ENCODE data around the gene APH1B.

APH1B gene

GRCh38 chr15:63288778-63289378 lies 11.5 kb downstream of the APH1B start:
- peak; percentile 72 for DNase-seq (ENCODE audit: low read depth, low spot score)
- TF ChIP-seq CTCF (IDR thresholded peaks at IDR 0.05; ENCODE audit: low read depth, low read length) = peak; percentile 66
- in situ Hi-C loops (cut with HindIII; ENCODE audit: low sequenced_read_pairs) = no loop called here
- H3K4me3 ChIP-seq (ENCODE audit: low read depth, low read length) = no peak overlapping the region

DNA sequence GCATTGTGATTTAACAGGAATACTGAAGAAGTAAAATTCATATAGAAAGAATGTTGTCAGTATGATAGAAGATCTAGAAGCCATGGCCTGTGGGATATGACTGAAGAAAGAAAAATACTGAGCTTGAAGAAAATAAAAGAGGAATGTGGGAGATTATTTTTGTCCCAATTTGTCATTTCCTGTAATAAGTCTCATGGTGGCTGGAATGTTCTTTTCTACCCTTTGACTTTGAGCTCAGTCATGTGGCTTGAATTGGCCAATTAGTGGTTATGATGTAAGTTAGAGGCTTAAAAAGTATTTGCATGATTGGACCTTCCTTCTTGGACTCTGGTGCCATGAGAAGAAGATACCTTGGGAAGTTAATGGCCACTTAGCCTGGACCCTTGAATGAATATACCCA lies 14.1 kb downstream of the APH1B start:
- in situ Hi-C loops (cut with HindIII; ENCODE audit: low sequenced_read_pairs) = no loop called here
- H3K4me3 ChIP-seq (ENCODE audit: low read depth, low read length) = no peak overlapping the region
- TF ChIP-seq CTCF (IDR thresholded peaks at IDR 0.05; ENCODE audit: low read depth, low read length) = no peak
- peak; percentile 95 for DNase-seq (ENCODE audit: low read depth, low spot score)

DNA sequence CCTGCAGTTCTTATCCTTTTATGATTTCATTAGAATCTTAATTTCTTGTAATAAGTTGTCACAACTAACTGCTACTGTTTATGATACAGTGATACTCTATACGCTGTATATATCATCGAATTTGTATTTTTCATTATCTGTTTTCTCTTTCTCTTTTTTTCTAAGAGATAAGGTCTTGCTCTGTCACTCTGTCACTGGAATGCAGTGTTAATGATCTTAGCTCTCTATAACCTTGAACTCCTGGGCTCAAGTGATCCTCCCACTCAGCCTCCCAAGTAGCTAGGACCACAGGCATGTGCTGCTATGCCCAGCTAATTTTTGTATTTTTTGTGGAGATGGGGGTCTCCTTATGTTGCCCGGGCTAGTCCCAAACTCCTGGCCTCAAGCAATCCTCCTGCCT lies 14.8 kb downstream of the APH1B start:
- no peak overlapping the region for H3K4me3 ChIP-seq (ENCODE audit: low read depth, low read length)
- no peak for DNase-seq (ENCODE audit: low read depth, low spot score)
- in situ Hi-C loops (cut with HindIII; ENCODE audit: low sequenced_read_pairs) = no loop called here
- no peak for TF ChIP-seq CTCF (IDR thresholded peaks at IDR 0.05; ENCODE audit: low read depth, low read length)

DNA sequence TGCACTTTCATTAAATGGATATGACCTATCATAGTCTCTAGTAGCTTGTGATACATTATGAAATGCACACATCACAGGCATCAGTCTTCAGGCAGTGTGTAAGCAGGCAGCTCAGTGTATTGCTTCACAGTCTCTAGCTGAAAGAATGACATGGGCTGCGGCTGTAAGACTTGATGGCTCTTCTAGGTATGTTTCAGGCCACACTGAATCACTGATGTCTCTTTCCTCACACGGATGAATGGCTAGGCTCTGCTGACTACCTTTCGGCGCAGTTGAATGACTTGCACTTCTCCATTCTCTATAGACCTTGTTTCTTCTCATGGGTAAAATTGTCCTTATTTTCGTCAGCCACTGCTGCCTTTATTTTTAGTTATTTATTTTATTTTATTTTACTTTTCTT lies 15.4 kb downstream of the APH1B start:
- peak; percentile 17 for DNase-seq (ENCODE audit: low read depth, low spot score)
- no peak overlapping the region for H3K4me3 ChIP-seq (ENCODE audit: low read depth, low read length)
- in situ Hi-C loops (cut with HindIII; ENCODE audit: low sequenced_read_pairs) = no loop called here

GRCh38 chr15:63294359-63294758 lies 17.0 kb downstream of the APH1B start:
- in situ Hi-C loops (cut with HindIII; ENCODE audit: low sequenced_read_pairs) = no loop called here
- DNase-seq (ENCODE audit: low read depth, low spot score) = no peak
- no peak for TF ChIP-seq CTCF (IDR thresholded peaks at IDR 0.05; ENCODE audit: low read depth, low read length)
- no peak overlapping the region for H3K4me3 ChIP-seq (ENCODE audit: low read depth, low read length)

More for the DNA sequence above, 15.4 kb downstream of the APH1B start:
- no peak for TF ChIP-seq CTCF (IDR thresholded peaks at IDR 0.05; ENCODE audit: low read depth, low read length)

- no peak overlapping the region for H3K4me3 ChIP-seq (ENCODE audit: low read depth, low read length)
- no peak for TF ChIP-seq CTCF (IDR thresholded peaks at IDR 0.05; ENCODE audit: low read depth, low read length)
- in situ Hi-C loops (cut with HindIII; ENCODE audit: low sequenced_read_pairs) = no loop called here
- DNase-seq (ENCODE audit: low read depth, low spot score) = no peak
These were observed 17.9 kb downstream of the APH1B start for GRCh38 chr15:63295341-63295740.

- no peak overlapping the region for H3K4me3 ChIP-seq (ENCODE audit: low read depth, low read length)
- in situ Hi-C loops (cut with HindIII; ENCODE audit: low sequenced_read_pairs) = no loop called here
- no peak for DNase-seq (ENCODE audit: low read depth, low spot score)
- no peak for TF ChIP-seq CTCF (IDR thresholded peaks at IDR 0.05; ENCODE audit: low read depth, low read length)
These were observed 18.8 kb downstream of the APH1B start for GRCh38 chr15:63296195-63296594.
